OCI-LY7 (cell line): Measurements from ENCODE around the gene COLEC12. TPM values are rescaled to one million over a fixed set of nuclear protein-coding genes. Genes with fewer than 3 reads are reported as not detected.

Experiments
- BruUV-seq: library from RNA; stranded (reverse); fragments of 400-500 nt; replicated peaks from 2 replicates; lab custom pipeline; 2021; lab: Mats Ljungman, UMichigan
- CTCF ChIA-PET: fragments of 300-600 bp; sonication (Branson Sonifier 250); formaldehyde crosslinking; loops from one replicate; lab custom pipeline; 2022; ENCODE audit warnings: antibody characterized with exemption; ENCODE audit not compliant: unreplicated experiment; lab: Charles Lee
- POLR2A ChIA-PET: fragments of 300-600 bp; sonication (Branson Sonifier 250); formaldehyde crosslinking; loops from one replicate; lab custom pipeline; 2022; ENCODE audit warnings: antibody characterized with exemption; lab: Charles Lee
- DNase-seq: peaks from one replicate; pipeline ENCODE4 v3.0.0-alpha.2; 2015; ENCODE audit warnings: low spot score
- H2AFZ ChIP-seq: fragments of 200-600 bp; sonication (generic), shearing (Covaris generic); 2 replicates; pipeline ENCODE4 v1.6.1; 2014; ENCODE audit warnings: mild to moderate bottlenecking, antibody characterized with exemption, low read length, moderate library complexity
- H3K27ac ChIP-seq: fragments of 200-600 bp; sonication (generic); 2 replicates; pipeline ENCODE4 v1.5.1; 2014; ENCODE audit warnings: mixed run types, low read depth, mild to moderate bottlenecking, moderate library complexity, low read length, inconsistent platforms; ENCODE audit not compliant: poor library complexity, severe bottlenecking
- H3K36me3 ChIP-seq: fragments of 200-600 bp; sonication (generic); 2 replicates; pipeline ENCODE4 v1.6.1; 2014; ENCODE audit warnings: mild to moderate bottlenecking, antibody characterized with exemption, low read length, moderate library complexity, mixed read lengths; ENCODE audit not compliant: insufficient read depth
- H3K4me1 ChIP-seq: fragments of 200-600 bp; sonication (generic); 2 replicates; pipeline ENCODE4 v1.5.1; 2014; ENCODE audit warnings: mild to moderate bottlenecking, low read length; ENCODE audit not compliant: insufficient read depth, poor library complexity, severe bottlenecking
- H3K4me2 ChIP-seq: fragments of 200-600 bp; sonication (generic); 2 replicates; pipeline ENCODE4 v1.6.1; 2014; ENCODE audit warnings: mild to moderate bottlenecking, low read length
- H3K4me3 ChIP-seq: fragments of 200-600 bp; sonication (generic); 2 replicates; pipeline ENCODE4 v1.5.1; 2014; ENCODE audit warnings: mild to moderate bottlenecking, low read depth, low read length; ENCODE audit not compliant: poor library complexity, severe bottlenecking
- H3K79me2 ChIP-seq: fragments of 200-600 bp; sonication (generic); 2 replicates; pipeline ENCODE4 v1.6.1; 2016; ENCODE audit warnings: low read depth, mild to moderate bottlenecking, low read length, moderate library complexity, mixed read lengths; ENCODE audit not compliant: insufficient read depth
- H3K9me2 ChIP-seq: fragments of 200-600 bp; sonication (generic); 2 replicates; pipeline ENCODE4 v1.6.1; 2016; ENCODE audit warnings: mild to moderate bottlenecking, low read length, mixed read lengths; ENCODE audit not compliant: insufficient read depth
- H3K9me3 ChIP-seq: fragments of 200-600 bp; sonication (generic); 2 replicates; pipeline ENCODE4 v1.6.1; 2014; ENCODE audit warnings: mild to moderate bottlenecking, mixed run types, low read length, mixed read lengths
- H4K20me1 ChIP-seq: fragments of 200-600 bp; sonication (generic); 2 replicates; pipeline ENCODE4 v1.6.1; 2014; ENCODE audit warnings: mild to moderate bottlenecking, antibody characterized with exemption, low read length, moderate library complexity, mixed read lengths; ENCODE audit not compliant: insufficient read depth
- EZH2phosphoT487 ChIP-seq: fragments of 200-600 bp; sonication (generic); IDR thresholded peaks from 2 replicates; pipeline ENCODE4 v1.6.1; 2018; ENCODE audit warnings: low read depth, borderline replicate concordance, mild to moderate bottlenecking, mixed run types, antibody characterized with exemption, low read length, moderate library complexity, mixed read lengths
- intact Hi-C: fragments of 100-400 bp; cut with micrococcal nuclease; formaldehyde crosslinking; loops from one replicate; pipeline ENCODE4 v1.10.0; 2022; ENCODE audit not compliant: unreplicated experiment
- total RNA-seq, 2 experiments: library from RNA; depleted of rRNA in 1 of 2; stranded (reverse); fragments of >200 nt in 1 of 2; shearing (Covaris generic) in 1 of 2; gene quantifications; 2 replicates each; pipeline ENCODE4 v1.2.3, GENCODE V29; 2014 to 2022
- TF ChIP-seq, protein P1 (sequence below): fragments of 200-600 bp; sonication (generic); conservative IDR thresholded peaks from 2 replicates; pipeline ENCODE4 v1.5.1; 2014; ENCODE audit warnings: mild to moderate bottlenecking, antibody characterized with exemption, low read length, moderate library complexity, mixed read lengths

Gene COLEC12
- total RNA-seq, 2 experiments from 2014 or later, result not detected

DNA sequence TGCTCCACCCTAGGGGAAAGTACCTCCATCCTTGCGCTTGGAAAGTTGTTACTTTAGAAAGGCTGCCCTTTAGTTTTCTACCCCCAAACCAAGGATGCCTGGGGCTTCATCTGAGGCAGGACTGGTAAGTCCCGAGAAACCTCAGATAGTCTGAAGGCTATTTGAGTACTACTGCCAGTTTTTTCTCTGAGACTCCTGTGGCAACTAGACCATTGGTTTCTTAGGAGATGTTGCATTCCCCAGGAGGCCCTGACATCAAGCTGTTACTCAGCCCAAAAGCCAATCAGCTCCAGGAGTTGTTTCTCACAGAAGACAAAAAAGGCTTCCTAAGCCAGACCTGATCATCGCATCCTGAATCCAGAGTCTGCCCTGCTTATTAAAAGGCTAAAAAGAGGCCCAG, 67.2 kb downstream of the COLEC12 start:
- Histone ChIP-seq H4K20me1 (no peaks in the 10 kb centered on the region), H3K4me3 (no peak overlapping the region), H3K79me2 (no peaks in the 10 kb centered on the region), H3K9me3 (no peaks in the 10 kb centered on the region), H2AFZ (no peak overlapping the region), H3K4me2 (no peak overlapping the region), H3K9me2 (no peaks in the 10 kb centered on the region), H3K4me1 (no peaks in the 10 kb centered on the region), H3K27ac (no peak overlapping the region), H3K36me3 (no peaks in the 10 kb centered on the region)
- TF ChIP-seq EZH2phosphoT487, result no peak
- TF ChIP-seq, protein P1, sequence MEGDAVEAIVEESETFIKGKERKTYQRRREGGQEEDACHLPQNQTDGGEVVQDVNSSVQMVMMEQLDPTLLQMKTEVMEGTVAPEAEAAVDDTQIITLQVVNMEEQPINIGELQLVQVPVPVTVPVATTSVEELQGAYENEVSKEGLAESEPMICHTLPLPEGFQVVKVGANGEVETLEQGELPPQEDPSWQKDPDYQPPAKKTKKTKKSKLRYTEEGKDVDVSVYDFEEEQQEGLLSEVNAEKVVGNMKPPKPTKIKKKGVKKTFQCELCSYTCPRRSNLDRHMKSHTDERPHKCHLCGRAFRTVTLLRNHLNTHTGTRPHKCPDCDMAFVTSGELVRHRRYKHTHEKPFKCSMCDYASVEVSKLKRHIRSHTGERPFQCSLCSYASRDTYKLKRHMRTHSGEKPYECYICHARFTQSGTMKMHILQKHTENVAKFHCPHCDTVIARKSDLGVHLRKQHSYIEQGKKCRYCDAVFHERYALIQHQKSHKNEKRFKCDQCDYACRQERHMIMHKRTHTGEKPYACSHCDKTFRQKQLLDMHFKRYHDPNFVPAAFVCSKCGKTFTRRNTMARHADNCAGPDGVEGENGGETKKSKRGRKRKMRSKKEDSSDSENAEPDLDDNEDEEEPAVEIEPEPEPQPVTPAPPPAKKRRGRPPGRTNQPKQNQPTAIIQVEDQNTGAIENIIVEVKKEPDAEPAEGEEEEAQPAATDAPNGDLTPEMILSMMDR, result no peak
- POLR2A ChIA-PET, result interaction anchor here (0.6 kb wide), 1 partner anchor 355 kb away, joined by 3 read pairs; no protein-coding TSS in a partner anchor
- intact Hi-C loops, result no loop called here
- BruUV-seq, result no TSS peak
- DNase-seq, result no peak
- CTCF ChIA-PET, result no interaction called here

DNA sequence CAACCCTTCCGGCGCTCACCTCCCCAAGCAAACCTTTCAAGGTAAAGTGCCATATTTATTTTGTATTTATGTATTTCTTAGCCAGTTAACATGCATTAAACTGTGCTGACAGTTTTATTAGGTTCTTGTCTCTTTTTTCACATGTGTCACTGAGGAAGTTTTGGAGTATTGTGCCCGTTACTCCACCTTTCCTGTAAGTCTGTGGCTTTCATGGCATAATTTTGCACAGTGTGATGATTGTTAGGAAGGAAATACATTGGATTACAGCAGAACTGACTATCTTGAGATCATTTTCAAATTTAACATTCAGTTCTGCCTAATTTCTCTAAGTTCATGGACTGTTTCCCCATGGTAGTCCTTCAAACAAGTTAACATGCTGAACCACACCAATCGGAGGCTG, 67.7 kb downstream of the COLEC12 start:
- intact Hi-C loops, result no loop called here
- no peak overlapping the region for H3K4me3 ChIP-seq
- H3K36me3 ChIP-seq, result no peaks in the 10 kb centered on the region
- no TSS peak for BruUV-seq
- H4K20me1 ChIP-seq, result no peaks in the 10 kb centered on the region
- no peak overlapping the region for H3K27ac ChIP-seq
- ChIA-PET POLR2A (interaction anchor here (0.6 kb wide), 1 partner anchor 355 kb away, joined by 3 read pairs; no protein-coding TSS in a partner anchor), CTCF (no interaction called here)
- H3K4me1 ChIP-seq, result no peaks in the 10 kb centered on the region
- H3K79me2 ChIP-seq, result no peaks in the 10 kb centered on the region
- H3K4me2 ChIP-seq, result no peak overlapping the region
- DNase-seq, result no peak
- no peaks in the 10 kb centered on the region for H3K9me2 ChIP-seq
- H3K9me3 ChIP-seq, result no peaks in the 10 kb centered on the region
- TF ChIP-seq, protein P1, result no peak
- TF ChIP-seq EZH2phosphoT487, result no peak
- no peak overlapping the region for H2AFZ ChIP-seq

DNA sequence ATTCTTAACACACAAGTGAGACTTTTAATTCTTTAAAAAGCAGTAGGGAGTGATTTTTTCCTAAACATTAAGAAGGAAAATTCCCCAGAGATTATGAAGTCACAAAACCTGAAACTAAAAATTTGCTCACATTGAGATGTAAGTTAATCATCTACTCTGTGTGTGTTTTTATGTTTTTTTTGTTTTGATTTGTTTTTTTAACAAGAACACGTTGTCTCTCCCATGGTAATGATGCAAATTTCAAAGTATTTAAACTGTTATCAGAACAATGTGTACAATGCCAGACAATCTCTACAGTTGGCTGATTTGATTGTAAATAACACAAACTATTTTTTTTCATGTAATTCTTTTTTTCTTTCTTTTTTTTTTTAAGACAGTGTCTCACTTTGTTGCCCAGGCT, 71.5 kb downstream of the COLEC12 start:
- TF ChIP-seq, protein P1, result no peak
- no peak for TF ChIP-seq EZH2phosphoT487

More for the DNA sequence above, 71.5 kb downstream of the COLEC12 start:
- Histone ChIP-seq H3K9me3 (no peaks in the 10 kb centered on the region), H2AFZ (no peak overlapping the region), H3K9me2 (no peaks in the 10 kb centered on the region), H3K27ac (no peak overlapping the region), H3K79me2 (no peaks in the 10 kb centered on the region), H3K4me3 (no peak overlapping the region), H3K4me1 (no peaks in the 10 kb centered on the region), H3K4me2 (no peak overlapping the region), H4K20me1 (no peaks in the 10 kb centered on the region), H3K36me3 (no peaks in the 10 kb centered on the region)
- POLR2A ChIA-PET, result no interaction called here
- intact Hi-C loops, result no loop called here
- BruUV-seq, result no TSS peak
- DNase-seq, result no peak
- CTCF ChIA-PET, result no interaction called here
